B cell (primary cell): ENCODE data around the gene COG6. TPM values are rescaled to one million over a fixed set of nuclear protein-coding genes. Genes with fewer than 3 reads are reported as not detected.

Source experiments
- ATAC-seq: fragments of 200-7000 bp; cut with Tn5 transposase; one replicate; pipeline ENCODE4 v1.10.0; 2021; ENCODE audit warnings: low read depth, mild to moderate bottlenecking, moderate number of reproducible peaks, moderate library complexity
- CTCF ChIA-PET: fragments of 350-600 bp; sonication (Branson Sonifier 250); formaldehyde crosslinking; loops from one replicate; lab custom pipeline; 2021; ENCODE audit warnings: antibody characterized with exemption, inconsistent platforms; lab: Charles Lee
- POLR2A ChIA-PET: fragments of 350-600 bp; sonication (Branson Sonifier 250); formaldehyde crosslinking; loops from one replicate; lab custom pipeline; 2021; ENCODE audit warnings: antibody characterized with exemption; lab: Charles Lee
- DNase-seq: peaks from one replicate; pipeline ENCODE4 v3.0.0; 2013
- H2AFZ ChIP-seq: 2 replicates; pipeline ENCODE4 v1.6.1; 2012; ENCODE audit warnings: mild to moderate bottlenecking, low read depth, low read length; ENCODE audit not compliant: insufficient read depth, poor library complexity, severe bottlenecking
- H3K27ac ChIP-seq, 2 donors: 1 replicate in 1 of 2; 2 replicates in 1 of 2; pipeline ENCODE4 v1.5.1; 2012 to 2013; ENCODE audit warnings: low read length in 2 of 2, mild to moderate bottlenecking in 2 of 2, moderate library complexity in 1 of 2
- H3K27me3 ChIP-seq, 4 experiments: fragments of 200-600 bp in 1 of 4; sonication (generic) in 1 of 4; replicated peaks in 1 of 4; 1 replicate in 2 of 4; 2 replicates in 2 of 4; pipeline versions ENCODE4 v1.6.1 to v1.7.0; 2013 to 2016; ENCODE audit warnings: low read length in 3 of 4, mild to moderate bottlenecking in 2 of 4, mixed read lengths in 1 of 4, moderate library complexity in 1 of 4; ENCODE audit not compliant: insufficient read depth in 4 of 4, control insufficient read depth in 3 of 4; ENCODE audit errors: control extremely low read depth in 1 of 4
- H3K36me3 ChIP-seq, 2 experiments: replicated peaks in 1 of 2; 1 replicate in 1 of 2; 2 replicates in 1 of 2; pipeline versions ENCODE4 v1.6.1 to v1.7.1; 2013; ENCODE audit warnings: low read length in 1 of 2; ENCODE audit not compliant: insufficient read depth in 2 of 2, control insufficient read depth in 1 of 2; ENCODE audit errors: control extremely low read depth in 1 of 2, extremely low read depth in 1 of 2
- H3K4me1 ChIP-seq, 2 donors: fragments of 200-600 bp in 1 of 2; sonication (generic) in 1 of 2; 1 replicate in 1 of 2; 2 replicates in 1 of 2; pipeline versions ENCODE4 v1.5.1 to v1.6.1; 2013 to 2017; ENCODE audit warnings: low read length in 2 of 2; ENCODE audit not compliant: control insufficient read depth in 2 of 2, insufficient read depth in 2 of 2
- H3K4me2 ChIP-seq: replicated peaks from 2 replicates; pipeline ENCODE3; 2012; ENCODE audit warnings: mild to moderate bottlenecking, low read depth, low read length; ENCODE audit not compliant: poor library complexity, severe bottlenecking
- H3K4me3 ChIP-seq, 5 experiments: fragments of 200-600 bp in 1 of 5; sonication (generic) in 1 of 5; 1 replicate in 3 of 5; 2 replicates in 2 of 5; pipeline versions ENCODE4 v1.5.1 to v1.7.0; 2011 to 2016; ENCODE audit warnings: low read length in 4 of 5, mild to moderate bottlenecking in 4 of 5, low read depth in 2 of 5, control low read depth in 1 of 5, moderate library complexity in 1 of 5; ENCODE audit not compliant: insufficient read depth in 1 of 5; ENCODE audit errors: control extremely low read depth in 1 of 5, extremely low read depth in 1 of 5
- H3K79me2 ChIP-seq: fragments of 200-600 bp; sonication (generic); one replicate; pipeline ENCODE4 v1.6.0; 2016; ENCODE audit warnings: low read length; ENCODE audit not compliant: control insufficient read depth, insufficient read depth
- H3K9ac ChIP-seq: fragments of 200-600 bp; sonication (generic); 2 replicates; pipeline ENCODE4 v1.6.1; 2017; ENCODE audit warnings: mild to moderate bottlenecking, low read length, moderate library complexity
- H3K9me3 ChIP-seq, 3 donors: one replicate each; pipeline versions ENCODE4 v1.6.1 to v1.7.1; 2013; ENCODE audit warnings: low read length in 2 of 3; ENCODE audit not compliant: control insufficient read depth in 2 of 3, insufficient read depth in 1 of 3; ENCODE audit errors: control extremely low read depth in 1 of 3
- H4K20me1 ChIP-seq: 2 replicates; pipeline ENCODE4 v1.6.0; 2012; ENCODE audit warnings: mild to moderate bottlenecking, low read length; ENCODE audit not compliant: insufficient read depth, control insufficient read depth, poor library complexity, severe bottlenecking
- H3K27ac Mint-ChIP-seq: one replicate; pipeline ENCODE4 v1.8.0; 2021; ENCODE audit warnings: mixed read lengths
- H3K27me3 Mint-ChIP-seq: one replicate; pipeline ENCODE4 v1.8.0; 2021; ENCODE audit warnings: mixed read lengths
- H3K4me1 Mint-ChIP-seq: one replicate; pipeline ENCODE4 v1.8.0; 2021; ENCODE audit warnings: mixed read lengths
- H3K4me3 Mint-ChIP-seq: one replicate; pipeline ENCODE4 v1.8.0; 2021; ENCODE audit warnings: mixed read lengths
- H3K9me3 Mint-ChIP-seq: one replicate; pipeline ENCODE4 v1.8.0; 2022; ENCODE audit warnings: mixed read lengths; ENCODE audit not compliant: insufficient read depth
- EZH2 ChIP-seq: IDR thresholded peaks from 2 replicates; pipeline ENCODE4 v1.6.1; 2012; ENCODE audit warnings: borderline replicate concordance, low read depth, mild to moderate bottlenecking, moderate library complexity, low read length; ENCODE audit not compliant: insufficient read depth, poor library complexity, severe bottlenecking
- WGBS: methylation state at CpG from one replicate; pipeline ENCODE4 v1.1.5; 2013; ENCODE audit warnings: missing lambda C conversion rate; ENCODE audit not compliant: insufficient coverage; 5-methylcytosine and 5-hydroxymethylcytosine counted together
- intact Hi-C: fragments of 100-400 bp; cut with micrococcal nuclease; formaldehyde crosslinking; loops from one replicate; pipeline ENCODE4 v1.10.0; 2022
- polyA plus RNA-seq: library from polyadenylated mRNA; depleted of rRNA; stranded (reverse); fragments of >200 nt; gene quantifications from 2 replicates; pipeline ENCODE4 v1.2.3, GENCODE V29; 2012
- total RNA-seq, 2 donors: library from RNA; stranded (reverse); fragments of 120-200 nt in 1 of 2; gene quantifications; 1 replicate in 1 of 2; 2 replicates in 1 of 2; pipeline versions ENCODE4 v1.2.3 to v1.2.4, GENCODE V29; 2013 to 2022
- TF ChIP-seq, protein P1 (sequence below): fragments of 200-600 bp; IDR thresholded peaks from one replicate; pipeline ENCODE4 v1.8.0; 2022; ENCODE audit warnings: antibody characterized with exemption, mild to moderate bottlenecking

Gene COG6
- total and polyA plus RNA-seq, 2 donors (not counting 1 experiment from before 2014, with no cell fraction given) = 7.7 to 49.9 TPM

- intact Hi-C loops = loop anchor here (2.0 kb wide), 1 partner anchor 997 kb away; no protein-coding TSS in a partner anchor
- H3K4me2 ChIP-seq = no peak overlapping the region
- ATAC-seq (no peak), DNase-seq (no peak)
- no peaks in the 10 kb centered on the region for H3K27me3 Mint-ChIP-seq
- no peaks in the 10 kb centered on the region for H3K4me1 ChIP-seq
- peaks cover 0 to 4% (median 0%) of the 10 kb centered on the region in 3 donors for H3K9me3 ChIP-seq
- 57% methylated on average over 3 of the region's 8 CpGs for WGBS
- no peak overlapping the region for H2AFZ ChIP-seq
- H3K4me1 Mint-ChIP-seq = no peaks in the 10 kb centered on the region
- no peaks in the 10 kb centered on the region for H4K20me1 ChIP-seq
- H3K36me3 ChIP-seq = no peaks in the 10 kb centered on the region
- H3K27ac Mint-ChIP-seq = no peak overlapping the region
- ChIA-PET CTCF (interaction anchor here (0.9 to 1.1 kb wide), 2 partner anchors 14 to 903 kb away, joined by 3 to 4 read pairs; no protein-coding TSS in a partner anchor), POLR2A (no interaction called here)
- H3K9ac ChIP-seq = no peak overlapping the region
- no peak overlapping the region for H3K27ac ChIP-seq
- no peak for TF ChIP-seq EZH2
- TF ChIP-seq, protein P1, sequence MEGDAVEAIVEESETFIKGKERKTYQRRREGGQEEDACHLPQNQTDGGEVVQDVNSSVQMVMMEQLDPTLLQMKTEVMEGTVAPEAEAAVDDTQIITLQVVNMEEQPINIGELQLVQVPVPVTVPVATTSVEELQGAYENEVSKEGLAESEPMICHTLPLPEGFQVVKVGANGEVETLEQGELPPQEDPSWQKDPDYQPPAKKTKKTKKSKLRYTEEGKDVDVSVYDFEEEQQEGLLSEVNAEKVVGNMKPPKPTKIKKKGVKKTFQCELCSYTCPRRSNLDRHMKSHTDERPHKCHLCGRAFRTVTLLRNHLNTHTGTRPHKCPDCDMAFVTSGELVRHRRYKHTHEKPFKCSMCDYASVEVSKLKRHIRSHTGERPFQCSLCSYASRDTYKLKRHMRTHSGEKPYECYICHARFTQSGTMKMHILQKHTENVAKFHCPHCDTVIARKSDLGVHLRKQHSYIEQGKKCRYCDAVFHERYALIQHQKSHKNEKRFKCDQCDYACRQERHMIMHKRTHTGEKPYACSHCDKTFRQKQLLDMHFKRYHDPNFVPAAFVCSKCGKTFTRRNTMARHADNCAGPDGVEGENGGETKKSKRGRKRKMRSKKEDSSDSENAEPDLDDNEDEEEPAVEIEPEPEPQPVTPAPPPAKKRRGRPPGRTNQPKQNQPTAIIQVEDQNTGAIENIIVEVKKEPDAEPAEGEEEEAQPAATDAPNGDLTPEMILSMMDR = no peak
- no peaks in the 10 kb centered on the region for H3K79me2 ChIP-seq
- no peak overlapping the region for H3K4me3 ChIP-seq
- no peaks in the 10 kb centered on the region for H3K27me3 ChIP-seq
- H3K9me3 Mint-ChIP-seq = no peaks in the 10 kb centered on the region
- H3K4me3 Mint-ChIP-seq = no peak overlapping the region
These were observed 124.1 kb downstream of the COG6 start for GRCh38 chr13:39779337-39780265.

DNA sequence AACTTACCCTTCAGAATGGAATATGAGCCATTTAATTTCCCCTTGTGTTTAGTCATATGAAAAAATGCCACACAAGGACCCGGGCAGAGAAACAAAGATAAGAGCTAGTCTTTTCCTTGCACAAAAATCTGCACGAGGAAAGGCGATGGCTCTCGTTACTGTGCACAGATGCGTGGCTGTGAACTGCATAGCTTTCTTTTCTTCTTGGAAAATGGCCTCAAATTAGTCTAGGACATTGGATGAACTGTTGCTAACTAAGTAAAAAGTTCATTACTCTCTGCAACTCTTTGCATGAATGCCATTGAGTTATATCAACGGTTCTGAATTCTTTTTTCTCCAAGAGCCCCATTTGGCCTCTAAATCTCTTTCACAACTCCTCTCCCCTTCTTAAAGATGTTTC, 125.2 kb downstream of the COG6 start:
- Mint-ChIP-seq H3K9me3 (no peaks in the 10 kb centered on the region), H3K27me3 (no peaks in the 10 kb centered on the region), H3K4me3 (no peak overlapping the region), H3K4me1 (no peaks in the 10 kb centered on the region), H3K27ac (no peak overlapping the region)
- peaks cover 0 to 4% (median 0%) of the 10 kb centered on the region in 3 donors for H3K9me3 ChIP-seq
- H2AFZ ChIP-seq = no peak overlapping the region
- H3K36me3 ChIP-seq = no peaks in the 10 kb centered on the region
- ATAC-seq (no peak), DNase-seq (no peak)
- no peak overlapping the region for H3K4me2 ChIP-seq
- CTCF ChIA-PET = no interaction called here
- no peaks in the 10 kb centered on the region for H4K20me1 ChIP-seq
- no peak overlapping the region for H3K9ac ChIP-seq
- H3K27ac ChIP-seq = no peak overlapping the region
- 100% methylated on average over 4 of the region's 6 CpGs for WGBS
- H3K4me1 ChIP-seq = no peaks in the 10 kb centered on the region
- POLR2A ChIA-PET = no interaction called here
- intact Hi-C loops = no loop called here
- no peaks in the 10 kb centered on the region for H3K27me3 ChIP-seq
- no peaks in the 10 kb centered on the region for H3K79me2 ChIP-seq
- H3K4me3 ChIP-seq = no peak overlapping the region
- TF ChIP-seq, protein P1 = no peak
- no peak for TF ChIP-seq EZH2
